ENCODE results near the gene SETD1B.
A peak's percentile ranks its signal among the peaks of the same experiment; 100 is the strongest.
"Not testable (repeated sequence)": the region's sequence is repeated elsewhere in the genome, so short reads cannot be mapped to it uniquely, and the experiment has no call there.

Gene SETD1B

GRCh38 chr12:121781484-121781997 is 22.3 kb upstream of the SETD1B start:
- no peak for DNase-seq

GRCh38 chr12:121781998-121782979 is 21.5 kb upstream of the SETD1B start:
- DNase-seq, result peak; percentile 71

- peak; percentile 45 for DNase-seq
Measured at GRCh38 chr12:121783766-121784165, 20.0 kb upstream of the SETD1B start.

DNA sequence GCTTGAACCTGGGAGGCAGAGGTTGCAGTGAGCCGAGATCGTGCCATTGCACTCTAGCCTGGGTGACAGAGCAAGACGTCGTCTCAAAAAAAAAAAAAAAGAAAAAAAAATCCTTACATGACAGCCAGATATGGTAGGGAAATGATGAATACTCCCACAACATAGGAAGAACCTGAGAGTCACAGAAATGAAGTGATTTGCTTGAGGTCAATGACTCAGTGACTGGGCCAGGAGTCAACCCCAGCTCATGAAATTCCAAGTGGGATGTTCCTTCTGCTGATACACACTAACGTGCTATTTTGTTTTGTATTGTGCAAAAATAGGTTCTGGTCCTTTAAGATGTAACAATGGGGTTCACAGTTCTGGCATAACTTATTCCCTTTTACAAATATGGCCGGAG is 19.3 kb upstream of the SETD1B start:
- peak; percentile 89 for DNase-seq

GRCh38 chr12:121786440-121786825 is 17.4 kb upstream of the SETD1B start:
- DNase-seq, result peak; percentile 80

DNA sequence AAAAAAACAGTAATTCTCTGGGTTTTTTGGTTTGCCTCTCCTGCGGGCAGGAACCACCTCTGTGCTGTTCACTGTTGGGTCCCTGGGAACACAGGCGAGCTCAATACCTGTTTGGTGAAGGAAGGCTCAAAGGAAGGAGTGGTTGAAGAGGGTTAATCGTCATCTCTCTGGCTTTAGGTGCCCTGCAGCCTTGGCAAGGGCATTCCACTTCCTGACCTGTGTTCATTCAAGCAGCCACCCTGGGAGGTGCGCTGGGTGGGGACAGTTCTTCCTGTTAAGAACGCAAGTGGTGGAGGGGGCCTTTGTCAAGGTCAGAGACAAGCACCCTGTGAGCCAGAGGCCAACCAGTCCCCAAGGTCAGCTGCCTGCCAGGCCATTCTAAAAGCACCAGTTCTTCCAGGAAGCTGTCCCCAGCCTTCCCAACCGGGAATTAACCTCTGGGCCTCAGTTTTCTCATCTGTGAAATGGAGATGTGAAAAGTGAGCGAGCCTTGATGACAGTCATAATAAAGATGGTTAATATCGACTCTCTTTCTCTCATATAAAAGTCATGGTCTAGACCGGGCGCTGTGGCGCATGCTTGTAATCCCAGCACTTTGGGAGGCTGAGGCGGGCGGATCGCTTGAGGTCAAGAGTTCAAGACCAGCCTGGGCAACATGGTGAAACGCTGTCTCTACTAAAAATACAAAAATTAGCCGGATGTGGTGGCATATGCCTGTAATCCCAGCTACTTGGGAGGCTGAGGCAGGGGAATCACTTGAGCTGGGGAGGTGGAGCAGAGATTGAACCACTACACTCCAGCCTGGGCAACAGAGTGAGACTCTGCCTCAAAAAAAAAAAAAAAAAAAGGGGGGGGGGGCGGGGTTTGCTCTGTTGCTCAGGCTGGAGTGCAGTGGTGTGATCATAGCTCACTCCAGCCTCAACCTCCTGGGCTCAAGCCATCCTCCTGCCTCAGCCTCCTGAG is 16.5 kb upstream of the SETD1B start:
- no peak for DNase-seq

DNA sequence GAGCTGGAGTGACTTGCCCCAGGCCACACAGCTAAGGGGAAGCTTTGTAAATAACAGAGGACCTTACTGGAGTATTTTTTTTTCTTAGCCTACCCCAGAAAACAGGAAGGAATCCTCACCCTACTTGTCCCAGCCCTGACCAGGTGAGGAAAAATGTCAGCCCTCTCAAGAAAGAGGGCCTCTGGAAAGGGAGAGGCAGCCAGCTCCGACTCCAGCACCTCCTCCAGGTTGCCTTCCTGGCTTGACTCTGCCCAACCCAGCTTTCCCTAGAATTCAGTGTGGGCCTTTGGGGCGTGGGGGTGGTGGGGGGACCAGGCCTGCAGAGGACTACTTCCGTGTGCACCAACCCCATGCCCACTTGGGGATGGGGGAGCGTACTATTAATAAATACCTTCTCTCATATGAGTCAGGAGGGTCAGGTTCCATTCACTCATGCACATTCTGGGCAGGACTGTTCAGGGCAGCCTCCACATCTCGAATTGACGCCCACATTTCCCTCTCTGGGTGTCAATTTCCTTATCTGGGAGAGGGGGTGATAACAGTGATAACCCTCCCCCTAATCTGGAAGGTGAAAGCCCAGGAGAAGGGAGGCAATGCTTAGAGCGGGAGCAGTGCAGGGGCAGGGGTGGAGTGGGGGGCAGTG is 15.5 kb upstream of the SETD1B start:
- no peak for DNase-seq

- DNase-seq, result peak; percentile 84
Measured at GRCh38 chr12:121789233-121789781, 14.5 kb upstream of the SETD1B start.

- peak; percentile 84 for DNase-seq
Measured at GRCh38 chr12:121789800-121790728, 13.7 kb upstream of the SETD1B start.

GRCh38 chr12:121790785-121791184 is 13.0 kb upstream of the SETD1B start:
- not testable (repeated sequence) for DNase-seq

GRCh38 chr12:121791671-121792551 is 11.9 kb upstream of the SETD1B start:
- no peak for DNase-seq

DNA sequence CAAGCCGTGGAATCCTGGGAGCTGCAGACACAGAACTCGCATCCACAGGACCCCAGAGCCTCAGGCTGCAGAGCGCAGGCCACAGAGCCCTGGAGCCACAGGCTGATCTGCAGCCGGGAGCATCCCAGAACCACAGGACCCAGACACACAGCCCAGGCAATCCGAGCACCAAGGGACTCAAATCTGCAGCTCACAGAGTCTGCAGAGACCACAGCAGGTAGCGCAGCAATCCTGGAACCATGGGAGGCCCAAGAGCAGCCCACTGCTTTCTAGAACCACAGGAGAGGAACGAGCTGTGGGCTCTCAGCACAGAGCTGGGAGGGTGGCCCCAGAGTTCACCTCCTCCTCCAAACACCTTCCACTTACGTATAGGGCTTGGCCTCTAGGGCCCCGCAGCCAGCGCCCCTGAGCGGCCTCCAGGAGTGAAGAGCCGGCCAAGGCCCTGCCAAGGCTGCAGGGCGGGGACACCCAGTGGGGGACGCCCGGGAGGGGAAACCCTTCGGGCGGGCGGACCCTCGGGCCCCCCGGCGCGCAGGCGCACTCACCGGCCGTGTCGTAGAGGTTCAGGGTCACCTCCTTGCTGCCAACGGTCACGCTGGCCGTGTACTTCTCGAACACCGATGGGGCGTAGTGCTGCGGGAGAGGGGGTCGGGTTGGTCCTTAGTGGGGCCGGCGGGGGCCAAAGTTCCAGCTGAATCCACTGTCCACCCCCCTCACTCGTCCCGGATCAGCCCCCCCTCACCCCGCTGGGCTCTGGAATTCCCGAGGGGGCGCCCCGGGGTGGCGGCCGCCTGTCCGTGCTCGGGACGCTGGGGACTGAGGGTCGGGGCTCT is 11.0 kb upstream of the SETD1B start:
- DNase-seq, result peak; percentile 25

DNA sequence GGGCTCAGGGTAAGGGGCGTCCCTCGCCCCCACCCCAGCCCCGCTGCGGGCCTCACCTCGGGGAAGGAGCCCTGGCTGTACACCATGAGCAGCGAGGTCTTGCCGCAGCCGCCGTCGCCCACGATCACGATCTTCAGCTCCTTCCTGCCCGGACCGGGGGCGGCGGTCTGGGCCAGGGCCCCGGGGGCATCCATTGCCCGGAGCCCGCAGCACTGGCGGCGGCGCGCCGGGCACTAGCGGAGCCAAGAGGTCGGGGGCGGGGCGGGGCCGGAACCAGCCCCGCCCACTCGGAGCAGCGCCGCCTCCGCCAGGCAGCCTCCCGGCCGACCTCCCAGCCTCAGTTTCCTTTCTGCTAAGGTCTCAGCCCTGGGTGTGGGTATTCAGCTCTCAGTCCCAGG is 10.4 kb upstream of the SETD1B start, which contains the start of gene RHOF:
Gene RHOF, minus strand, starts transcription at position 249 of the 398 bp plus-strand sequence. Its CDS starts 55 bp downstream, at position 194.
- DNase-seq, result peak; percentile 83

DNA sequence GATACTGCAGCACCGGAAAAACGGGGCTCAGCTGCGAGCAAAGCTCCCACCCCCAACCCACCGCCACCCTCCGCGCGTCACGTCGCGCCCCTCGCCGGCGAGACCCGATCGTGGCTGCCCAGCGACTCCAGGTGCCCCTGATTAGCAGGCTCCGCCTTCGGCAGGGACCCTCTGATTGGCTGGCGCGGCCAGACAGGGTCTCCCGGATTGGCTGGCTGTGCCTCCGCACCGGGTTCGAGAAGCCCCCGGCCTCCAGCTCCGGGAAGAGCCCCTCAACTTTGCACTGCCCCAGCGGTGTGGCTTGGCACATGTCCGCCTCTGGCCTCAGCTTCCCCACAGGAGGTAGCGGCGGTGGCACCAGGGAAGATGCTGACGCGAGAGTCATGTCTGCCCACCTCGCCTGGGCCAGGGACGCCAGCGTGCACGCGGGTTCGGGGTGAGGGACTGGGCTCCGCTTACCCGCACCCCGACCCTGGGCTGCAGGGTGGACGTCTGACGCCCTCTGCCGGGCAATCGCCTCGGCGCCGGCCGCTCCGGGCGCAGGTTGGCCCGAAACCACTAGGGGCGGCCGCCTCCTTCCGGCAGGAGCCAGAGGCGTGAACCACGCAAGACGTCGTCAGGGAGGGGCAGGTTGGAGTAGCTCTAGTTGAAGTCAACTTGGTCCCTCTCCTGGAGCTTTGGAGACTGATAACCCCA is 9.8 kb upstream of the SETD1B start:
- peak; percentile 96 for DNase-seq

GRCh38 chr12:121794534-121795033 is 9.2 kb upstream of the SETD1B start:
- no peak for DNase-seq

GRCh38 chr12:121795034-121795968 is 8.5 kb upstream of the SETD1B start:
- peak; percentile 85 for DNase-seq

All from suppressor macrophage treated with lipopolysaccharide for 4 hours (primary cell).